HG02981 (cell line): Measurements from ENCODE around the gene RPS24.

ENCODE experiments used
- ATAC-seq: cut with Tn5 transposase; IDR thresholded peaks from one replicate; pipeline ENCODE4 v1.9.1; 2021; ENCODE audit warnings: mild to moderate bottlenecking, moderate library complexity; ENCODE audit not compliant: unreplicated experiment

RPS24 gene

DNA sequence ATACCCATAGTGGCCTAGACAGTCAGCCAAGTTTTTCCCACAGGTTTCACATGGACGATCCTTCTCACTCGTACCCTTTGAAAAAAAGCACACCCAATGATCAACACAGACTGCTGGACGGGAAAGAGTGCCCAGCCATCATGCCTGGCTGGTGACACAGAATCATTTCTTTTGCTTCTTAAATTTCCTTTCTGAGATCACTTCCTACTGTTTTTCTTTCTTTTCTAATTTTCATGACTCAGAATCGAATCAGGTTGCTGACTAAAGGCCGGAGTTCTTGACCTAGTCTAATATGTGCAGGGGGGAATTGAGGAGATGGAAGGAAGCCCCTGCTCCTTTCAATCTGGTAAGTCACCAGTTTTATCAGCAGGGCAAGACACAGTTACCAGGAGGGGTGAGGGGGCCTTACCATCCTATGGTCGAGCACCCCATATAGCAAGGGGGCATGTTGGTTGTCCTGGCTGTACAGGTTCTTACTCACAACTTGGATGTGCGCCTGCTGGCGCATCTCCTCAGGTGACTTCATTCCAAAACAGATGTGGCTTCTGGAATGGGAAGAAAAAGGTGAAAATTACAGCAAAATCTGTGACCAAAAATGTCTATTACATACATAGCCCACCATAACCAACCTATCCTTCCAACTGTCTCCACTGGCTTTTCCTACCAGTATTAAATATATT, 7.8 kb upstream of the RPS24 start:
- no peak for ATAC-seq

DNA sequence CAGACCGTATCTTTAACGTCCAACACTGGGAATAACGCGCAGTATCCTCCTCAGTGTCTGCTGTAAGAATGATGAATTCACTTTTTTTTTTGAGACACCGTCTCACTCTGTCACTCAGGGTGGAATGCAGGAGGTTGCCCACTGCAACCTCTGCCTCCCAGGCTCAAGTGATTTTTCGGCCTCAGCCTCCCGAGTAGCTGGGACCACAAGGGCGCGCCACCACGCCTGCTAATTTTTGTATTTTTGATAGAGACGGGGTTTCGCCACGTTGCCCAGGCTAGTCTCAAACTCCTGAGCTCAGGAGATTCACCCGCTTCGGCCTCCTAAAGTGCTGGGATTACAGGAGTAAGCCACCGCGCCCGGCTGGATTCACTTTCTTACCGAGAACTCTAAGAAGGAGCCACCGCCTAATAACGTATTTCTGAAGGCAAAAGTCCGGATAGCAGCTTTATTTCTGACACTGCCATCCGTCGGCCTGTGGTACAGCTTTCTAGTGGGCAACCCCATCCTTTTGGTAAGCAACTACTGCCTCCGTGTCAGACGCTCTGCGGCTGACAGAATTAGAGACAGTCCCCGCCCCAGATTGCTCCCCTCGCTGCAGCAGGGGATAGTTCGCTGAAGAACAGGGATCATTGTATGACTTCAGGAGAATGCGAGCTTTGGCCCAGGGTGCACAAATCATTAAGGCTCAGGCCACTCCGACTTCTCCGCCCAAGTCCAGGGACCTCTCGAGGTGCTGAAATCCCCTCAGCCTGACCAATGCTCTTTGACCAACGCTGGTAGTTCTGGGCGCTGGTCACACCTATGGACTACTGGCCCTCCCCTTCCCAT, 5.0 kb upstream of the RPS24 start:
- no peak for ATAC-seq

GRCh38 chr10:78029269-78030226, 4.1 kb upstream of the RPS24 start, which contains the start of gene POLR3A:
Gene POLR3A (minus strand): TSS chr10:78029515. CDS start chr10:78029407, 108 bp downstream.
- ATAC-seq = peak; percentile 44

DNA sequence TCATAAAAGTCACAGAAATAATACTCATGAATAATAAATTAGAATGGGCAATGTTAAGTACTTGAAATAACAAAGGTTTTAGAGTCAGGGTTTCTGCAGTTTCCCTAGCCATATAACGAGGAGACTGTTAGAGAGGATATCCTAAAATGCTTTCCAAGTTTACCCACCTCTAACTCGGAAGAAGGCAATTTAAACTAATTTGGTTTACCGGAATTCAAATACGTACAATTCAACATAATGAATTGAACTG, 351 bp upstream of the RPS24 start:
- no peak for ATAC-seq

GRCh38 chr10:78035025-78035424, 1.4 kb downstream of the RPS24 start:
- ATAC-seq = no peak

- no peak for ATAC-seq
These were observed 1.8 kb downstream of the RPS24 start for GRCh38 chr10:78035437-78035836.

DNA sequence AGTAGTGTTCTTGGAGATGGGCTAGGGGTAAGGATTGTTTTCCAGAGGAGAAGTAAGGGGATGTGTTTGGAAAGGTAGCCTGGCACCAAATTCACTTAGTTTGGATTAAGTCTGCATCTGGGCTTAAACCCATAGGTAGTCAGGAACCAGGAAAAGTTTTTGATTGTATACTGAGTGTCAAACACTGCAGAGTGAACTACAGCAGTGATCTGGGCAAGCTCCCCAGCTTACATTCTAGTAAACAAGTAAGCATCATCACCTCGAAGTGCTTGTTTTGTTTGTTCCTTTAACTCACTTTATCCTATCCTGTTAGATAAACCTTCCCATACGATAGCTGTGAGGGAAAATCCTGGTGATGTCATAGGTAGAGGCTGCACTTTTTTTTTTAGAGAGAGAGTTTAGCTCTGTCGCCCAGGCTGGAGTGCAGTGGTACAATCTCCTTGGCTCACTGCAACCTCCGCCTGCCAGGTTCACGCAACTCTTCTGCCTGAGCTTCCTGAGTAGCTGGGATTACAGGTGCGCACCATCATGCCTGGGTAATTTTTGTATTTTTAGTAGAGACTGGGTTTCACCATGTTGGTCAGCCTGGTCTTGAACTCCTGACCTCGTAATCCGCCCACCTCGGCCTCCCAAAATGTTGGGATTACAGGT, 2.4 kb downstream of the RPS24 start:
- ATAC-seq = no peak

GRCh38 chr10:78038105-78038504, 4.4 kb downstream of the RPS24 start:
- ATAC-seq = no peak

DNA sequence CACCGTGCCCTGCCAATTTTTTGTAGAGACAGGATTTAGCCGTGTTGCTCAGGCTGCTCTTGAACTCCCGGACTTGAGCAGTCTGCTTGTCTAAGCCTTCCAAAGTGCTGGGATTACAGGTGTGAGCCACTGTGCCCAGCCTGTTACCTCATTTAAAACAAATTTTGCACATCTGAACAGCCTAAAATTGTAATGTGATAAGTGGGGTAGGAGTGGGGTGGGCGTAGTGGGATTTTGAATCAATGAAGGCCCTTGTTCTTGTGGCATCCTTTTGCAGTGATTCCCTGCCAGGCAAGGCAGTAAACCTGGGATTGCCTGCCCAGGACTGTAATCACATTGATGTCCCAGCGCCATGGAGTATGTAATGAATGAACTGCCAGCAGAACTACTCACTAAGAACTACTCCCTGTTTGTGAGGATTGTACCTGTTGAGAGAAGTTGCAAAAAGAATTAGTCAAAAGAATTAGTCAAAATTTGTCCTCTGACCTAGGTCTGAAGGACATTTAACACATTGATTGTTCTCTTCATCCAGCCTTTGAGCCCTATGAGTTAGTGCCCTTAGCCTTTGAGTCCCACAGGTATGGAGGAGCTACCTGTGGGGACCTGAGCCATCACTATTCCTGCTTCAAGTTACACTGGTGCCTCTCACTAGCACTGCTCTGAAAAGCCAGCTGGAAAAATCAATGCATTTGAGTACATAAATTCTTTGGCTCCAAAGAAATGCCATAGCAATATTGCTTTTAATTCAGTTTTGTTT, 5.3 kb downstream of the RPS24 start:
- ATAC-seq = no peak

GRCh38 chr10:78039743-78040142, 6.1 kb downstream of the RPS24 start:
- no peak for ATAC-seq

DNA sequence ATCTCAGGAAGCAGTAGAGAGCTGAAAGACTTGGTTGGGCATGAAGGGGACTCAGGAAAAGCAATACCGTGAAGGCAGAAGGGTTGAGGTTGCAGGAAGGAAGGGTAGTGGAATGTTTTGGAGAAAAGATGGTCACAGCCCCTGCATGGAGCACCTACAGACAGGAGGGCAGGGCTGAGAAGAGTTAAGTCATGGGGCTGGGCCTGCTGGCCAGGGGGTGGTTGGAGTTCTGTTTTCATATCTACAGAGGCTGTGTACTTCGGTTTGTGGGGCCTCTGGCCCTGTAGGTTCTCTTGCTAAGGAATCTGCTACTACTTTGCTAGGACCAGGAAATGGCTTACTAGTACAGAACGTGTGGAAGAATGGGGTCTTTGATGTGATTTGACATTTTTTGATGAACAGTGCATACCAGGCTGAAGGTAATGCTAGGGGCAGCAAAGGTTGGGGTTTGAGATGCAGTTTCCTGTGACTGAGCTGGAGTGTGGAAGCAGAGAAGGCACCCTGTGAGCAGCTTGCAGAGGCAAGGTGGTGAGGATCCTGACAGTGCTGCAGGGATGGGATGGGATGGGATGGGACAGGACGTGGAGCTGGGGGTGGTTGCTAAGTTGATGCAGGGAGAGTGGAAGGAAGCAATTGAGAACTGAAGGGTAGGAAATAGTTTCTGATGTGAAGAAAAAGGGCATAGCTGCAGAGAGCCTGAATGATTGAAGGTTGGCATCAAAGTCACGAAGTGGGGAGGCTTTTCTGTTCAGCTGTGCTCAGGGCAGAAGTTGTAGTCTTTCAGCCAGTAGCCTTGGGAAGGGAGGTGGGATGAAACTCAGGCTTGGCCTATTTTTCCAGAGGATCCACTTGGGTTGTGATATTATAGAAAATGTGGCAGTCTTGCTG, 7.8 kb downstream of the RPS24 start:
- no peak for ATAC-seq

GRCh38 chr10:78042058-78042751, 8.5 kb downstream of the RPS24 start:
- no peak for ATAC-seq

- ATAC-seq = no peak
These were observed 9.1 kb downstream of the RPS24 start for GRCh38 chr10:78042752-78043104.

- no peak for ATAC-seq
These were observed 10.5 kb downstream of the RPS24 start for GRCh38 chr10:78044179-78044578.

DNA sequence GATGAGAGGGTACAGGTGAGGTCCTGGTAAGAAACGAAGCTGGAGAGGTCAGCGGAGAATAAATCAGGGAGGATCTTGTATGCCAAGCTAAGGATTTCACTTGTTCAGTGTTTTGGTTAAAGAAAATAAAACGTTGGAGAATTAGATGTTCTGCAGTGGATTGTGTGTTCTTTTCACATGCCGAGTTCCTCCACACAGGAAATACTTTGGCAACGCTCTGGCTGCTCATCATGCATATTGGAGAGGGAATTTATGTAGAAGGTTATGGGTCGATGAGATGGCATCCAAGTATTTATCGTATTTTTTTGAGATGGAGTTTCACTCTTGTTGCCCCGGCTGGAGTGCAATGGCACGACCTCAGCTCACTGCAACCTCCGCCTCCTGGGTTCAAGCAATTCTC, 11.0 kb downstream of the RPS24 start:
- ATAC-seq = no peak

DNA sequence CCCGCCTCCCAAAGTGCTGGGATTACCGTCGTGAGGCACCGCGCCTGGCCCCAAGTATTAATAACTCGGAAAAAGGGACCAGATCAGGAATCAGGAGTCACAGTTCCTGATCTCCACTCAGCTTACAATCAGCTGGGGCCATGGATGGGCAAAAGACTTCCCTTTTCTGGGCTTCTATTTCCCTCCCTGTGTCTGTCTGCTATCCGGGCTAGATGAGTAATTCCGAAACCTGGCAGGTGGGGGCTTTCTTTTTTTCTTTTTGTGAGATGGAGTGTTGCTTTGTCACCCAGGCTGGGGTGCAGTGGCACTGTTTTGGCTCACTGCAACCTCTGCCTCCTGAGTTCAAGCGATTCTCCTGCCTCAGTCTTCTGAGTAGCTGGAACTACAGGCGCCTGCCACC, 11.6 kb downstream of the RPS24 start:
- ATAC-seq = peak; percentile 54

GRCh38 chr10:78045856-78046255, 12.2 kb downstream of the RPS24 start:
- ATAC-seq = no peak

DNA sequence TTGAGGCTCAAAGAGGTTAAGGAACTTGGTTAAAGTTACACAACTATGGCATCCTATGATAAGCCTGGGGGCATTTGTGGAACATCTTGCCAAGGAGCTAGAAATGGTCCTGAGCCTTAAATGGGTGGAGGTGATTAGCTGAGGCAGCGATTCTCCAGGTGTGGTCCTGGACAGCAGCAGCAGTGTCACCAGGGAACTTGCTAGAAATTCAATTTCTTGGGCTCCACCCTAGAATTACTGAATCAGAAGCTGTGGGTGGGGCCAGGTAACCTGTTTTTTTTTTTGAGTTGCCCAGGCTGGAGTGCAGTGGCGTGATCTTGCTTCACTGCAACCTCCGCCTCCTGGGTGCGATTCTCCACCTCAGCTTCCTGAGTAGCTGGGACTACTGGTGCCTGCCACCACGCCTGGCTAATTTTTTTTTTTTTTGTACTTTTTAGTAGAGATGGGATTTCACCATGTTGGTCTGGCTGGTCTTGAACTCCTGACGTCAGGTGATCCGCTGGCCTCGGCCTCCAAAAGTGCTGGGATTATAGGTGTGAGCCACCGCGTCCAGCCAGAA, 13.1 kb downstream of the RPS24 start:
- no peak for ATAC-seq
